GM23338 (cell line): Measurements from ENCODE around the gene MXRA5. TPM values are rescaled to one million over a fixed set of nuclear protein-coding genes. Genes with fewer than 3 reads are reported as not detected.

Experiments
- ATAC-seq: fragments of 200-7000 bp; cut with Tn5 transposase; 3 replicates; pipeline ENCODE4 v1.9.1; 2020
- DNase-seq: peaks from one replicate; pipeline ENCODE4 v3.0.0-alpha.2; 2015; ENCODE audit warnings: low spot score
- H2AFZ ChIP-seq: fragments of 200-600 bp; sonication (generic); 2 replicates; pipeline ENCODE4 v1.8.0; 2016; ENCODE audit warnings: antibody characterized with exemption, mild to moderate bottlenecking, moderate library complexity
- H3F3A ChIP-seq: fragments of 200-600 bp; sonication (generic); replicated peaks from 2 replicates; pipeline ENCODE4 v1.8.0; 2017; ENCODE audit warnings: antibody characterized with exemption, mixed run types, low read depth
- H3K27ac ChIP-seq: fragments of 200-600 bp; sonication (generic); 2 replicates; pipeline ENCODE4 v1.6.1; 2016; ENCODE audit warnings: low read depth
- H3K27me3 ChIP-seq: fragments of 200-600 bp; sonication (generic); 2 replicates; pipeline ENCODE4 v1.8.0; 2016; ENCODE audit warnings: mild to moderate bottlenecking, mixed run types, moderate library complexity; ENCODE audit not compliant: insufficient read depth
- H3K36me3 ChIP-seq: fragments of 200-600 bp; sonication (generic); 2 replicates; pipeline ENCODE4 v1.8.0; 2016; ENCODE audit warnings: mild to moderate bottlenecking; ENCODE audit not compliant: insufficient read depth
- H3K4me1 ChIP-seq: fragments of 200-600 bp; sonication (generic); 2 replicates; pipeline ENCODE4 v1.8.0; 2016; ENCODE audit warnings: mild to moderate bottlenecking, moderate library complexity; ENCODE audit not compliant: insufficient read depth
- H3K4me2 ChIP-seq: fragments of 200-600 bp; sonication (generic); 2 replicates; pipeline ENCODE4 v1.7.1; 2017; ENCODE audit warnings: mixed run types
- H3K4me3 ChIP-seq: fragments of 200-600 bp; sonication (generic); 2 replicates; pipeline ENCODE4 v1.6.1; 2016; ENCODE audit warnings: mixed run types
- H3K79me2 ChIP-seq: fragments of 200-600 bp; sonication (generic); replicated peaks from 2 replicates; pipeline ENCODE4 v1.8.0; 2017; ENCODE audit warnings: mild to moderate bottlenecking; ENCODE audit not compliant: insufficient read depth
- H3K9me2 ChIP-seq: fragments of 200-600 bp; sonication (generic); 2 replicates; pipeline ENCODE4 v1.8.0; 2017; ENCODE audit not compliant: insufficient read depth
- H4K20me1 ChIP-seq: fragments of 200-600 bp; sonication (generic); replicated peaks from 2 replicates; pipeline ENCODE4 v1.8.0; 2017; ENCODE audit warnings: mild to moderate bottlenecking; ENCODE audit not compliant: insufficient read depth
- H3K27ac Mint-ChIP-seq: 2 replicates; pipeline ENCODE4 v1.8.0; 2020; ENCODE audit warnings: inconsistent platforms, mild to moderate bottlenecking, moderate library complexity, mixed read lengths
- H3K27me3 Mint-ChIP-seq: 3 replicates; pipeline ENCODE4 v1.8.0; 2022; ENCODE audit warnings: low read depth, mild to moderate bottlenecking, moderate library complexity, mixed read lengths, inconsistent platforms; ENCODE audit not compliant: insufficient read depth, poor library complexity
- H3K36me3 Mint-ChIP-seq: 3 replicates; pipeline ENCODE4 v1.8.0; 2021; ENCODE audit warnings: low read depth, mild to moderate bottlenecking, inconsistent platforms, moderate library complexity, mixed read lengths
- H3K4me1 Mint-ChIP-seq: 3 replicates; pipeline ENCODE4 v1.8.0; 2020; ENCODE audit warnings: mild to moderate bottlenecking, inconsistent platforms, mixed read lengths
- H3K4me3 Mint-ChIP-seq: 3 replicates; pipeline ENCODE4 v1.8.0; 2021; ENCODE audit warnings: moderate library complexity, mild to moderate bottlenecking, inconsistent platforms, mixed read lengths
- H3K9me3 Mint-ChIP-seq: 3 replicates; pipeline ENCODE4 v1.8.0; 2020; ENCODE audit warnings: moderate library complexity, mild to moderate bottlenecking, inconsistent platforms, mixed read lengths
- CREB1 ChIP-seq: fragments of 250-450 bp; sonication (Bioruptor Pico); IDR thresholded peaks from 2 replicates; pipeline ENCODE4 v1.5.0; 2020; ENCODE audit warnings: low read depth, mild to moderate bottlenecking, moderate library complexity
- EZH2 ChIP-seq: fragments of 200-600 bp; sonication (generic); IDR thresholded peaks from one replicate; pipeline ENCODE4 v1.8.0; 2017; ENCODE audit warnings: antibody characterized with exemption, mild to moderate bottlenecking, low read depth; ENCODE audit not compliant: unreplicated experiment
- NANOG ChIP-seq: IDR thresholded peaks from 2 replicates; pipeline ENCODE4 v1.6.1; 2016; ENCODE audit warnings: antibody characterized with exemption, borderline replicate concordance
- STAT1 ChIP-seq: IDR thresholded peaks from one replicate; pipeline ENCODE4 v1.6.1; 2016; ENCODE audit warnings: antibody characterized with exemption; ENCODE audit not compliant: unreplicated experiment
- ZNF114 ChIP-seq: fragments of 250-450 bp; sonication (Bioruptor Pico); IDR thresholded peaks from 2 replicates; pipeline ENCODE4 v1.5.0; 2020; ENCODE audit warnings: mild to moderate bottlenecking, moderate library complexity
- ZNF331 ChIP-seq: fragments of 250-450 bp; sonication (Bioruptor Pico); IDR thresholded peaks from 2 replicates; pipeline ENCODE4 v1.5.0; 2020; ENCODE audit warnings: low read depth, mild to moderate bottlenecking, moderate library complexity
- polyA plus RNA-seq: library from polyadenylated mRNA; unstranded; fragments of >200 nt; fragmentation: Nextera tagmentation; extraction: Ambion mirVana; gene quantifications from 2 replicates; pipeline ENCODE4 v1.2.1, GENCODE V29; 2016
- total RNA-seq: library from RNA; depleted of rRNA; stranded (reverse); fragments of >200 nt; shearing (Covaris generic); gene quantifications from 2 replicates; pipeline ENCODE4 v1.2.3, GENCODE V29; 2014
- TF ChIP-seq, protein P1 (sequence below): IDR thresholded peaks from 2 replicates; pipeline ENCODE4 v1.6.1; 2016; ENCODE audit warnings: antibody characterized with exemption
- TF ChIP-seq, protein P2 (sequence below): IDR thresholded peaks from one replicate; pipeline ENCODE4 v1.6.1; 2018; ENCODE audit warnings: antibody characterized with exemption; ENCODE audit not compliant: unreplicated experiment
- TF ChIP-seq, protein P3 (sequence below): fragments of 250-450 bp; sonication (Bioruptor Pico); IDR thresholded peaks from 2 replicates; pipeline ENCODE4 v1.5.0; 2020; ENCODE audit warnings: mild to moderate bottlenecking, moderate library complexity

Gene MXRA5
- total and polyA plus RNA-seq, 2 experiments from 2014 or later, result 0.45 to 2.6 TPM

DNA sequence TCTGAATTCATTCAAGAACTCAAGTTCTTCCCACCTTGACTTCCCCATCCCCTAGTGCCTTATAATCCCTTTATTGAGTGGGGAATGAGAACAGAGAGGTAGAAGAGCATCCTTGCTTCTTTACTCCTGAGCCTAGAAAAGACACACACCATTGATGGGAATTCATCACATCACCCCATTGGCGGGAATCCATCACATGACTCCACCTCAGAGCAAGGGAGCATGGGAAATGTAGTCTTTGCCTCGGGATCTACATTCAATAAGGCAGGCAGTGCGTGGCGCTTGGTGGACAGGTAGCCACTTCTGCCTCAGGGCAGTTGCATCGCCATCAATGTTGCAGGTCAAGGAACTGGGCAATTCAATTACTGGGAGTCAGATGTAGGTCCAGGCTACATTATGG, 50.7 kb downstream of the MXRA5 start:
- DNase-seq (peak; percentile 70), ATAC-seq (peak; percentile 70)
- Mint-ChIP-seq H3K9me3 (no peaks in the 10 kb centered on the region), H3K4me1 (peaks cover 6% of the 10 kb centered on the region), H3K4me3 (no peak overlapping the region), H3K27ac (no peak overlapping the region), H3K36me3 (no peaks in the 10 kb centered on the region), H3K27me3 (peaks cover 1% of the 10 kb centered on the region)
- Histone ChIP-seq H3K4me2 (no peak overlapping the region), H3K79me2 (no peaks in the 10 kb centered on the region), H3K27ac (no peak overlapping the region), H2AFZ (0 out of 2 replicates have a peak overlapping the region, but pooled peaks have one; percentile 34), H3F3A (no peaks in the 10 kb centered on the region), H3K4me1 (no peaks in the 10 kb centered on the region), H4K20me1 (no peaks in the 10 kb centered on the region), H3K9me2 (no peaks in the 10 kb centered on the region), H3K4me3 (no peak overlapping the region), H3K27me3 (no peaks in the 10 kb centered on the region), H3K36me3 (no peaks in the 10 kb centered on the region)
- TF ChIP-seq, protein P1, sequence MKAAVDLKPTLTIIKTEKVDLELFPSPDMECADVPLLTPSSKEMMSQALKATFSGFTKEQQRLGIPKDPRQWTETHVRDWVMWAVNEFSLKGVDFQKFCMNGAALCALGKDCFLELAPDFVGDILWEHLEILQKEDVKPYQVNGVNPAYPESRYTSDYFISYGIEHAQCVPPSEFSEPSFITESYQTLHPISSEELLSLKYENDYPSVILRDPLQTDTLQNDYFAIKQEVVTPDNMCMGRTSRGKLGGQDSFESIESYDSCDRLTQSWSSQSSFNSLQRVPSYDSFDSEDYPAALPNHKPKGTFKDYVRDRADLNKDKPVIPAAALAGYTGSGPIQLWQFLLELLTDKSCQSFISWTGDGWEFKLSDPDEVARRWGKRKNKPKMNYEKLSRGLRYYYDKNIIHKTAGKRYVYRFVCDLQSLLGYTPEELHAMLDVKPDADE, result 0 out of 2 replicates have a peak, but pooled peaks have one; percentile 32
- TF ChIP-seq EZH2, result no peak
- TF ChIP-seq ZNF331, result no peak

DNA sequence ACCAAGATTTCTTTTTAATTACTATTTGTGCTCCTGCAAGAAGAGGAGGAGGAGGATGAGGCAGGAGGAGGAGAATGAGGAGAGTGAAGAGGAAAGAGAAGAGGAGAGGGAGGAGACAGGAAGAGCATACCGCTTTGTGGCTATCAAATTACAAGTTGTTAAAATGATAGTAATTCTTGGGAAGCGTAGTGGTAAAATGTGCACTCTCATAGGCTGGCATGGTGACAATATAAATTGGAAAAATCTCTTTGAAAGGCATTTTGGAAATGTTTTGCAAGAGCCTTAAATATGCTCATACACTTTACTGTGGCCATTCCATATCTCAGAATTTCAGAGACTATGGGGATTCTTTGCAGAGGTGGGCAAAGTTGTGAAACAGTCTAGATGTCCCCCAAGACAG, 53.2 kb downstream of the MXRA5 start:
- no peaks in the 10 kb centered on the region for H3K36me3 Mint-ChIP-seq
- H2AFZ ChIP-seq, result no peak overlapping the region
- no peak overlapping the region for H3K27ac ChIP-seq
- peaks cover 6% of the 10 kb centered on the region for H3K4me1 Mint-ChIP-seq
- H3K36me3 ChIP-seq, result no peaks in the 10 kb centered on the region
- no peak overlapping the region for H3K4me2 ChIP-seq
- H3K27ac Mint-ChIP-seq, result no peak overlapping the region
- H3K27me3 Mint-ChIP-seq, result peaks cover 1% of the 10 kb centered on the region
- H3K27me3 ChIP-seq, result no peaks in the 10 kb centered on the region
- no peak overlapping the region for H3K4me3 Mint-ChIP-seq
- DNase-seq, result no peak
- no peaks in the 10 kb centered on the region for H3K9me3 Mint-ChIP-seq
- no peaks in the 10 kb centered on the region for H4K20me1 ChIP-seq
- H3F3A ChIP-seq, result no peaks in the 10 kb centered on the region
- H3K4me3 ChIP-seq, result no peak overlapping the region
- H3K79me2 ChIP-seq, result no peaks in the 10 kb centered on the region
- H3K4me1 ChIP-seq, result no peaks in the 10 kb centered on the region
- no peaks in the 10 kb centered on the region for H3K9me2 ChIP-seq
- ATAC-seq, result no peak
- TF ChIP-seq, protein P2, sequence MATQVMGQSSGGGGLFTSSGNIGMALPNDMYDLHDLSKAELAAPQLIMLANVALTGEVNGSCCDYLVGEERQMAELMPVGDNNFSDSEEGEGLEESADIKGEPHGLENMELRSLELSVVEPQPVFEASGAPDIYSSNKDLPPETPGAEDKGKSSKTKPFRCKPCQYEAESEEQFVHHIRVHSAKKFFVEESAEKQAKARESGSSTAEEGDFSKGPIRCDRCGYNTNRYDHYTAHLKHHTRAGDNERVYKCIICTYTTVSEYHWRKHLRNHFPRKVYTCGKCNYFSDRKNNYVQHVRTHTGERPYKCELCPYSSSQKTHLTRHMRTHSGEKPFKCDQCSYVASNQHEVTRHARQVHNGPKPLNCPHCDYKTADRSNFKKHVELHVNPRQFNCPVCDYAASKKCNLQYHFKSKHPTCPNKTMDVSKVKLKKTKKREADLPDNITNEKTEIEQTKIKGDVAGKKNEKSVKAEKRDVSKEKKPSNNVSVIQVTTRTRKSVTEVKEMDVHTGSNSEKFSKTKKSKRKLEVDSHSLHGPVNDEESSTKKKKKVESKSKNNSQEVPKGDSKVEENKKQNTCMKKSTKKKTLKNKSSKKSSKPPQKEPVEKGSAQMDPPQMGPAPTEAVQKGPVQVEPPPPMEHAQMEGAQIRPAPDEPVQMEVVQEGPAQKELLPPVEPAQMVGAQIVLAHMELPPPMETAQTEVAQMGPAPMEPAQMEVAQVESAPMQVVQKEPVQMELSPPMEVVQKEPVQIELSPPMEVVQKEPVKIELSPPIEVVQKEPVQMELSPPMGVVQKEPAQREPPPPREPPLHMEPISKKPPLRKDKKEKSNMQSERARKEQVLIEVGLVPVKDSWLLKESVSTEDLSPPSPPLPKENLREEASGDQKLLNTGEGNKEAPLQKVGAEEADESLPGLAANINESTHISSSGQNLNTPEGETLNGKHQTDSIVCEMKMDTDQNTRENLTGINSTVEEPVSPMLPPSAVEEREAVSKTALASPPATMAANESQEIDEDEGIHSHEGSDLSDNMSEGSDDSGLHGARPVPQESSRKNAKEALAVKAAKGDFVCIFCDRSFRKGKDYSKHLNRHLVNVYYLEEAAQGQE, result no peak
- TF ChIP-seq ZNF114 (CRISPR knock-in tag) (no peak), NANOG (no peak), STAT1 (no peak), CREB1 (CRISPR knock-in tag) (no peak), ZNF331 (no peak)
- TF ChIP-seq, protein P1, result no peak
- TF ChIP-seq, protein P3, sequence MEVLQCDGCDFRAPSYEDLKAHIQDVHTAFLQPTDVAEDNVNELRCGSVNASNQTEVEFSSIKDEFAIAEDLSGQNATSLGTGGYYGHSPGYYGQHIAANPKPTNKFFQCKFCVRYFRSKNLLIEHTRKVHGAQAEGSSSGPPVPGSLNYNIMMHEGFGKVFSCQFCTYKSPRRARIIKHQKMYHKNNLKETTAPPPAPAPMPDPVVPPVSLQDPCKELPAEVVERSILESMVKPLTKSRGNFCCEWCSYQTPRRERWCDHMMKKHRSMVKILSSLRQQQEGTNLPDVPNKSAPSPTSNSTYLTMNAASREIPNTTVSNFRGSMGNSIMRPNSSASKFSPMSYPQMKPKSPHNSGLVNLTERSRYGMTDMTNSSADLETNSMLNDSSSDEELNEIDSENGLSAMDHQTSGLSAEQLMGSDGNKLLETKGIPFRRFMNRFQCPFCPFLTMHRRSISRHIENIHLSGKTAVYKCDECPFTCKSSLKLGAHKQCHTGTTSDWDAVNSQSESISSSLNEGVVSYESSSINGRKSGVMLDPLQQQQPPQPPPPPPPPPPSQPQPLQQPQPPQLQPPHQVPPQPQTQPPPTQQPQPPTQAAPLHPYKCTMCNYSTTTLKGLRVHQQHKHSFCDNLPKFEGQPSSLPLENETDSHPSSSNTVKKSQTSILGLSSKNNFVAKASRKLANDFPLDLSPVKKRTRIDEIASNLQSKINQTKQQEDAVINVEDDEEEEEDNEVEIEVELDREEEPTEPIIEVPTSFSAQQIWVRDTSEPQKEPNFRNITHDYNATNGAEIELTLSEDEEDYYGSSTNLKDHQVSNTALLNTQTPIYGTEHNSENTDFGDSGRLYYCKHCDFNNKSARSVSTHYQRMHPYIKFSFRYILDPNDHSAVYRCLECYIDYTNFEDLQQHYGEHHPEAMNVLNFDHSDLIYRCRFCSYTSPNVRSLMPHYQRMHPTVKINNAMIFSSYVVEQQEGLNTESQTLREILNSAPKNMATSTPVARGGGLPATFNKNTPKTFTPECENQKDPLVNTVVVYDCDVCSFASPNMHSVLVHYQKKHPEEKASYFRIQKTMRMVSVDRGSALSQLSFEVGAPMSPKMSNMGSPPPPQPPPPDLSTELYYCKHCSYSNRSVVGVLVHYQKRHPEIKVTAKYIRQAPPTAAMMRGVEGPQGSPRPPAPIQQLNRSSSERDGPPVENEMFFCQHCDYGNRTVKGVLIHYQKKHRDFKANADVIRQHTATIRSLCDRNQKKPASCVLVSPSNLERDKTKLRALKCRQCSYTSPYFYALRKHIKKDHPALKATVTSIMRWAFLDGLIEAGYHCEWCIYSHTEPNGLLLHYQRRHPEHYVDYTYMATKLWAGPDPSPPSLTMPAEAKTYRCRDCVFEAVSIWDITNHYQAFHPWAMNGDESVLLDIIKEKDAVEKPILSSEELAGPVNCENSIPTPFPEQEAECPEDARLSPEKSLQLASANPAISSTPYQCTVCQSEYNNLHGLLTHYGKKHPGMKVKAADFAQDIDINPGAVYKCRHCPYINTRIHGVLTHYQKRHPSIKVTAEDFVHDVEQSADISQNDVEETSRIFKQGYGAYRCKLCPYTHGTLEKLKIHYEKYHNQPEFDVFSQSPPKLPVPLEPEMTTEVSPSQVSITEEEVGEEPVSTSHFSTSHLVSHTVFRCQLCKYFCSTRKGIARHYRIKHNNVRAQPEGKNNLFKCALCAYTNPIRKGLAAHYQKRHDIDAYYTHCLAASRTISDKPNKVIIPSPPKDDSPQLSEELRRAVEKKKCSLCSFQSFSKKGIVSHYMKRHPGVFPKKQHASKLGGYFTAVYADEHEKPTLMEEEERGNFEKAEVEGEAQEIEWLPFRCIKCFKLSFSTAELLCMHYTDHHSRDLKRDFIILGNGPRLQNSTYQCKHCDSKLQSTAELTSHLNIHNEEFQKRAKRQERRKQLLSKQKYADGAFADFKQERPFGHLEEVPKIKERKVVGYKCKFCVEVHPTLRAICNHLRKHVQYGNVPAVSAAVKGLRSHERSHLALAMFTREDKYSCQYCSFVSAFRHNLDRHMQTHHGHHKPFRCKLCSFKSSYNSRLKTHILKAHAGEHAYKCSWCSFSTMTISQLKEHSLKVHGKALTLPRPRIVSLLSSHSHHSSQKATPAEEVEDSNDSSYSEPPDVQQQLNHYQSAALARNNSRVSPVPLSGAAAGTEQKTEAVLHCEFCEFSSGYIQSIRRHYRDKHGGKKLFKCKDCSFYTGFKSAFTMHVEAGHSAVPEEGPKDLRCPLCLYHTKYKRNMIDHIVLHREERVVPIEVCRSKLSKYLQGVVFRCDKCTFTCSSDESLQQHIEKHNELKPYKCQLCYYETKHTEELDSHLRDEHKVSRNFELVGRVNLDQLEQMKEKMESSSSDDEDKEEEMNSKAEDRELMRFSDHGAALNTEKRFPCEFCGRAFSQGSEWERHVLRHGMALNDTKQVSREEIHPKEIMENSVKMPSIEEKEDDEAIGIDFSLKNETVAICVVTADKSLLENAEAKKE, result no peak
